GM20431 (cell line): ENCODE measurements around the gene GAGE13.
"Not testable (repeated sequence)": the region's sequence is repeated elsewhere in the genome, so short reads cannot be mapped to it uniquely, and the experiment has no call there.

ENCODE experiments used
- in situ Hi-C: fragments of 300-500 bp; cut with MseI, MboI; formaldehyde crosslinking; loops from one replicate; pipeline ENCODE4 v1.15.0; 2020; ENCODE audit warnings: low sequenced_read_pairs; ENCODE audit not compliant: unreplicated experiment

Gene GAGE13, protein sequence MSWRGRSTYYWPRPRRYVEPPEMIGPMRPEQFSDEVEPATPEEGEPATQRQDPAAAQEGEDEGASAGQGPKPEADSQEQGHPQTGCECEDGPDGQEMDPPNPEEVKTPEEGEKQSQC

DNA sequence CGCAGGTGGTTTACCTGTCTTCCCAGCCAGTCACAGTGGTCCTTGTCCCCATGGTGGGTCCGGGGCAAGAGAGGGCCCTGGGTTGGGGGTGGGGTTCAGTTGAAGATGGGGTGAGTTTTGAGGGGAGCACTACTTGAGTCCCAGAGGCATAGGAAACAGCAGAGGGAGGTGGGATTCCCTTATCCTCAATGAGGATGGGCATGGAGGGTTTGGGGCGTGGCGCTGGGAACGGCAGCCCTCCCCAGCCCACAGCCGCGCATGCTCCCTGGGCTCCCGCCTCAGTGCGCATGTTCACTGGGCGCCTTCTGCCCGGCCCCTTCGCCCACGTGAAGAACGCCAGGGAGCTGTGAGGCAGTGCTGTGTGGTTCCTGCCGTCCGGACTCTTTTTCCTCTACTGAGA, at the start of gene GAGE13:
Gene GAGE13 (plus strand): TSS at position 301 of the 400 bp plus-strand sequence. CDS start 1,156 bp downstream, outside the sequence.
- in situ Hi-C loops = not testable (repeated sequence)

DNA sequence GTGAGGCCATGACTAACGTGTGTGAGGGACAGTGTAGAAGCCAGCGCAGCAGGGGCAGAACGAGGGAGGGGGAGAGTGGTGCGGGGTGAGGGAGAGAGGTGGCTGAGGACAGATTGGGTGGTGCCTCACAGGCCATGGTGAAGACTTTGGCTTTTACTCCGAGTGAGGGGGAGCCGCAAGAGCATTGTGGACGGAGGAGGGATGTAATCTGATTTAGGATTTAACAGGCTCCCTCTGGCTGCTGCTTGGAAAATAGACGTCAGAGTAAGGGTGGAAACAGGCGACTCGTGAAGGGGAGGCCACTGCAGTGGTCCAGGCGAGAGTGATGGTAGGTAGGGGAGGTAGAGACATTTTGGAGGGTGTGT, 48.8 kb upstream of the GAGE13 start:
- in situ Hi-C loops = no loop called here

DNA sequence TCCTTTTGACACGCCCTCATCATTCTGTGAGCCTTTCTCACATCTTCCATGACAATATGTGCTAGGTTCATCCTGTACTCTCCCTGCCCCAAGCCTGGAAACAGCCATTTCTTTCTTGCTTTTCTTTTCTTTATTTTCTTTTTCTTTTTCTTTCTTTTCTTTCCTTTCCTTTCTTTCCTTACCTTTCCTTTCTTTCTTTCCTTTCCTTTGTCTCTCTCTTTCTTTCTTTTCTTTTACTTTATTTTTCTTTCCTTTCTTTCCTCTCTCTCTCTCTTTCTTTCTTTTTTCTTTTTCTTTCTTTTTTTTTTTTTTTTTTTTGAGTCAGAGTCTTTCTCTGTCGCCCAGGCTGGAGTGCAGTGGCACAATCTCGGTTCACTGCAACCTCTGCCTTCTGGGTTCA, 47.2 kb upstream of the GAGE13 start:
- in situ Hi-C loops = no loop called here

DNA sequence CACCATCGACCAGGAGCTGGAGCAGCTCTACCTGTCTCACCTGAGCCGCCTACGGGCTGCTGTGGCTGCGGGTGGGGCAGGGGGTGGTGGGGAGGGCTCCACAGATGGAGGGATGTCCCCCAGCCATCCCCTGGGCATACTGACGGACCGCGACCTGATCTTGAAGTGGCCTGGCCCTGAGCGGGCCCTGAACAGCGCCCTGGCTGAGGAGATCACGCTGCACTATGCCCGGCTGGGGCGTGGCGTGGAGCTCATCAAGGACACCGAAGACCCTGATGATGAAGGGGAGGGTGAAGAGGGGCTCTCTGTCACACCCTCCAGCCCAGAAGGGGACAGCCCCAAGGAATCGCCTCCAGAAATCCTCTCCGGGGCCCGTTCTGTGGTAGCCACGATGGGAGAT, 45.2 kb upstream of the GAGE13 start:
- in situ Hi-C loops = no loop called here

DNA sequence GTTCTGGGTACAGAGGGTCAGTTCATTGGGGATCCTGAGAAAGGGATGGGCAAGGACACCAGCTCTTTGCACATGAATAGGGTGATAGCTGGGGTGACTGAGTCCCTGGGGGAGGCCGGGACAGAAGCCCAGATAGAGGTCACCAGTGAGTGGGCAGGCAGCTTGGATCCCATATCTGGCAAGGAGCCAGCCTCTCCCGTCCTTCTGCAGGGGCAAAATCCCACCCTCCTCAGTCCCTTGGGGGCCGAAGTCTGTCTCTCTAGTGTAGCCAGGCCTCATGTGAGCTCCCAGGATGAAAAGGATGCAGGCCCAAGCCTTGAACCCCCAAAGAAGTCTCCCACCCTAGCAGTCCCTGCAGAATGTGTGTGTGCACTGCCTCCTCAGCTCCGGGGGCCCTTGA, 44.8 kb upstream of the GAGE13 start:
- in situ Hi-C loops = no loop called here

DNA sequence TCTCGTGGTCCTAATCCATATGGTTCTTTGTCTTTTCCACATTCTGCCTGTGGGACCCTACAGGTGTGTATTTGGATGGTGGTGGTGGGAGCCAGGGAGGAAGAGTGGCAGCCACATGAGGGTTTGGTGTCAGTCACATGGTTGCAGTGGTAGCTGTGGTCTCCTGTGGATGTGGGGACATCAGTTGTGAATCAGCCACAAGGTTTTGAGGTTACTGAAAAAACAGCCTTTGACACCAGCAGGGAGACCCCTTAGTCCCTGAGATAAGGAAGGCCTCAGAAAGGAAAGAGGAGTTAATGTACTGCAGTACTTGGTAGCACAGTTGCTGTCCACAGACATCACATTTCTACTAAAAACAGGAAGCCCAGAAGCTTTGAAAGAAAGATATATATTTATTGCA, 43.7 kb upstream of the GAGE13 start:
- in situ Hi-C loops = no loop called here

DNA sequence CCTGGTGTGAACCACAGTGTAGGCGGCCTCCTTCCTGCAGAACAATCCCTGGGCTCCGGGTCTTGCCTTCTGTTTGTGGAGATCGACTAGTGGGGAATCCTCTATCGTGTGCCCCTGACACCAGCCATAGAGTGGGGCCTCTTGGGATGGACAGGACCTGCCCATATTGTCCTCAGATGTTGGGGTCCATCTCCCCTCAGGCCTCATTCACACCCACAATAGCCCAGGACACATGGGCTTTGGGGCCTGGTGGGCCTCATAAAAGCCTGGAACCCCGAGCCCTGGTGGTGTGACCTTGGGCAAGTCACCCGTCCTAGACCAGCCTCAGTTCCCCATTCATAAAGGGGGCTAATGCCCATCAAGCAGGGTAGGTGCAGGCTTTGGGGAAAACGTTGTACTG, 41.2 kb upstream of the GAGE13 start:
- in situ Hi-C loops = no loop called here

DNA sequence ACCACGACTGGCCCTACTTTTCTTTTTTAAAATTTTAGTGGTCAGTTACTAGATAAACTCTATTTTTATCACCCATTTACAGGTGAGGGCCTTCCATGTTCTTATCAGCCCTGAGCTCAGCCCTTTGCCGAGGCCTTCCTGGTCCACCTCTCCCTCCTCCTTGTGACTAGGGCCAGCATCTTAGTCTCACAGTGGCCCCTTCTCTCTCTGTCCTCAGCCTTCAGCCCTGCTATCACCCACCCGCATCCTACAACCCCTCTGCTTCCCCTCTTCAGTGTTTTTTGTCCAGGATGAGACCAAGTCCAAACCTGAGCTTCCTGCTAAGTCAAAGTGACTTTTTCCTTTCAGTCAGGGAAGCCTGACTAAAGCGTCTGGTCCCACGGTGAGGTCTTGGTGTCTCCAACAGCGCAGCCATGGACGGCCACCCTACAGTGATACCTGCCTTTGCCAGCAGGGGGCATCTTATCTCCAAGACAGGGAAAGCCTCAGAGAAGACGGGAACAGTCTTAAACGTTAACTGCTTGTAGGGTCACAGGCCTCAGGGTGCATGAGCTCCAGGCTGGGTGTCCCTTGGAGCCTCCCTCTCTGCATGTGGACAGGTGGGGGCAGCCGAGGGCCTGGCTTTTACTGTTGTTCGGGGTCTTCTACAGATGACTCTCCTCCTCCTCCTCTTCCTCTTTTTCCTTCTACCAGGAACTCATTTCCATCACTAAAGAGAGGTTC, 39.6 kb upstream of the GAGE13 start:
- in situ Hi-C loops = no loop called here

DNA sequence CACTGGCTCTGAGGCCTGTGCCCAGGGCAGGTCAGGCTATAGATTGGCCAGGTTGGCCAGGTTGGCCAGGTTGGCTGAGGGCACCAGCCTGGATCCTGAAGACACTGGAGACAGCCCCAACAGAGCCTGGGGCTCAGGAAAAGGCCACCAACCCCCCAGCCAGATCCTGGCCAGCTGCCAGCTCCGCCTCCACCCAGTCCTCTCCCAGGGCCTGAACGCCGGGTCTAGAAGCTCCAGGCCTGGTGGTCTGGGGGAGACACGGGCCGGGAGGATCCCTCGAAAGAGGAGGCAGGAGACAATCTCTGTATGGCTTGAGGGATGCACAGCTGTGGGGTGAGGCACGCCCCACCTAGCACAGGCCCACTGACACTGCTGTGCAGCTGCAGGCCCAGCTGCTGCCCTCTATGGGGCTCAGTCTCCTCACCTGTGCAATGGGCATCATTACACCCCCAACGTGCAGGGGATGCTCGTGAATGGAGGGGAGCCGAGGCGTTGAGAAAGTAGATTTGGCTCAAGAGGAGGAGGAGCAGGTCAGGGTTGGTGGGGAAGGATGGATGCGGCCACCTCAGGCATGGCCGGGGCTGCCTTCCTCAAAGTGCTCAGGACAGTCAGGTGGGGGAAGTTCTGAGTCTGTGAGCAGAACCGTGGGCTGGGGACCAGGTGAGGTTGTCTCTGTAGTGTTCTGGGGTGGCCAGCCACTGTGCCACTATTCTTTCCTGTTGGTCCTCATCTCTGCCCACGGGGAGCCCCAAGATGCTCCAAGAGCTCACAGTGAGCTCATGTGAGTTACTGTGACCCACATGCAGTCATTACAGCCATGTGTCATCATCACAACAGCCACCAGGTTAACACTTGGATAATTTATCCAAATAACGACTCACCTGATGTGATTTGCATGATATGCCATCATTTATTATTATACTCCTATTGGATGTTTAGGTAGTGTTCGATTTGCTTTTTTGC, 38.7 kb upstream of the GAGE13 start:
- in situ Hi-C loops = no loop called here

DNA sequence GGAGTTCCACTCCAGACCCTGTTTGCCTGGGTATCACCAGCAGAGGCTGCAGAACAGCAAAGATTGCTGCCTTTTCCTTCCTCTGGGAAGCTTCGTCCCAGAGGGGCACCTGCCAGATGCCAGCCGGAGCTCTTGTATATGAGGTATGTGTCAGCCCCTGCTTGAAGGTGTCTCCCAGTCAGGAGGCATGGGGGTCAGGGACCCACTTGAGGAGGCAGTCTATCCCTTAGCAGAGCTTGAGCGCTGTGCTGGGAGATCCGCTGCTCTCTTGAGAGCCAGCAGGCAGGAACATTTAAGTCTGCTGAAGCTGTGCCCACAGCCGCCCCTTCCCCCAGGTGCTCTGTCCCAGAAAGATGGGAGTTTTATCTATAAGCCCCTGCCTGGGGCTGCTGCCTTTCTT, 32.1 kb upstream of the GAGE13 start:
- in situ Hi-C loops = not testable (repeated sequence)

DNA sequence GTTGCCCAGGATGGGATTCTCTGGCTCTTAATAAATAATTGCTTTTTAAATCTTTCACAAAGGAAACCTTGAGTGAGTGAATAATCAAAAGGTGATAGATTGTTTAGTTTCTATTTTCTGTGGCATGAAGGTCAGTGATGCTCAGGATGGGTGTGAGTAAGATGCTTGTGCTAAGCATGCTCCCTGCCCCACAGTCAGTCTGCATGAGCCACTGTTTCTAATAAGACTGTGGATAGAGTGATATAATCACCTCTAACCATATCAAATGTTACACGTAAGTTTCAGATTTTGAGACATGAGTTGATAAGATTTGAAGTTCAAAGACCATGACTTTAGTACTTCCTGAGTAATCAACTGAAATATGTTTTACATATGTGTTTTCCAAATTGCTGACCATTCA, 30.7 kb upstream of the GAGE13 start:
- in situ Hi-C loops = no loop called here

DNA sequence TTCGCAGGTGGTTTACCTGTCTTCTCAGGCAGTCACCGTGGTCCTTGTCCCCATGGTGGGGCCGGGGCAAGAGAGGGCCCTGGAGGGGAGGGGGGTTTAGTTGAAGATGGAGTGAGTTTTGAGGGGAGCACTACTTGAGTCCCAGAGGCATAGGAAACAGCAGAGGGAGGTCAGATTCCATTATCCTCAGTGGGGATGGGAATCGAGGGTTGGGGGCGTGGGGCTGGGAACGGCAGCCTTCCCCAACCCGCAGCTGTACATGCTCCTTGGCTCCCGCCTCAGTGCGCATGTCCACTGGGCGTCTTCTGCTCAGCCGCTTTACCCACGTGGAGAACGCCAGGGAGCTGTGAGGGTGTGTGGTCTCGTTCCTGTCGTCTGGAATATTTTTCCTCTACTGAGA, 28.0 kb upstream of the GAGE13 start, which contains the start of gene GAGE10:
Gene GAGE10 (plus strand): TSS at position 301 of the 400 bp plus-strand sequence. CDS start 1,214 bp downstream, outside the sequence.
- in situ Hi-C loops = no loop called here

DNA sequence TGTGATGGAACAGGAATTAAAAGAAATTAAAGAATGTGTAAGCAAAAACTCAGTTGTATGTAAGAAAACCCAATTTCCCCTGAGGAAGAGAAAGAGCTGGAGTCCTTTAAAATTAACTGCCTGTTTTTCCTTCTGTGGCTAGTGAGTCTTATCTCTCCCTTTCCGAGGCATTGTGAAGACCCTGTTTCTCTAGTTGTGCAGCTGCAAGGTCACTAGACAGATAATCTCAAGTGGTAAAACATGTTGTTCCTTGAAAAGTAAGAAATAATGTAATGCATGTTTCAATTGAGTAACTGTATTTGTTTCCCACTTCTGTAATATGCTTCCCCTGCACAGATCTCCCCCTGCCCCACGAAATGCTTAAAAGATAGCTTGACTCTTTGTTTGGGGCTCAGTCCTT, 23.6 kb upstream of the GAGE13 start:
- in situ Hi-C loops = not testable (repeated sequence)

DNA sequence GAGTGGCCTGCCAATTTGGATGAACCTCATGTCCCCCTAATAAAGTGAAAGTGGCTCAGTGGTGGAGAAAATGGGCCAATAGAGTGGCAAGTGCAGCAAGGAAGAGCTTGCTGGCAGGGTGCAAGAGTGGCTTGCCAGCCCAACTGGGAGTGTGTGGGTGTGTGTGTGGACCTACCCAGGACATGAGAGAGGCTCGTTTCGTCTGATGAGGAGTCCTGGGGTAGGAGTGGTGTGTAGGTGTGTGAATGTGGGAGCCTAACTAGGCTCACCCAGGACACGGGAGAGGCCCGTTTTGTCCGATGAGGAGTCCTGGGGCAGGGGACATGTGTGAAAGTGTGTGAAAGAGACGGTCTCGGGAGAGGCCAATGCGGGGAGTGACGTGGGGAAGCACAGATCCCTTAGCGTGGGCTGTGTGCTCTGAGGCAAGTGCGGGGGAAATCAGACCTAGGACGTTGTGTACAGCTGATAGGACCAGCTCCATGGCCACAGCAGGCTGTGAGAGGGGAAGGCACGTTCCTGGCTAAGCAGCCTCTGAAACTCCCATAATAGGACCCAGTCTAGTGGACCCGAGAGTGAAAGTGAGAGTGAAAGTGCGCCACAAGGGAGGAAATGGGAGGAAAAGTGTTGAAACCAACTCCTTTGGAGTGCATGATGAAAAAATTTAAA, 22.6 kb upstream of the GAGE13 start:
- in situ Hi-C loops = no loop called here

DNA sequence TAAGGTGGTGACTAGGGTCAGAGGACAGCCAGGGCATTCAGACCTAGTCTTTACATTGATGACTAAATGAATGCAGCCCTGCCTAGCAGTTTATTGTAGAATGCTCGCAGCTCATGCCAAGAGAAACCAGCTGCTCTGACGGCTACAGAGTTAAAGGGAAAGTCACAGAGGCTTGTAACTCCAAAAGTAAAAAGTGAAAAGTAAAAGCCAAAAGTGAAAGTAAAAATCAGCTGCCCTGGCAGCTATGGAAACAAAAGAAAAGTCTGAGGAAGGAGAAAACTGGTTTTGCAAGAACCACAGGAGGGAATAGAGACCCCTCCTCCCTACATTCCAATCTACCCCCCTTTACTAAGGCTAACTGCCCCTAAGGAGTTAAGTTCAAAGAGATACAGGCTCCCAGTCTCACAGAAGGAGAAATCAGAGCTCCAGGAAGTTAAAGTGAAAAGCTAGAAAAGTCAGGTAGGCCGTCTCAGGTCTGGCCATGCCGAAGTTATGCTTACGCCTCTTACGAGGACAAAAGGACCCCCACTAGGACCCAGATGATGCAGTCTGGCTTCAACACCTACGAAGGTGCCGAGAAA, 21.9 kb upstream of the GAGE13 start:
- in situ Hi-C loops = no loop called here

DNA sequence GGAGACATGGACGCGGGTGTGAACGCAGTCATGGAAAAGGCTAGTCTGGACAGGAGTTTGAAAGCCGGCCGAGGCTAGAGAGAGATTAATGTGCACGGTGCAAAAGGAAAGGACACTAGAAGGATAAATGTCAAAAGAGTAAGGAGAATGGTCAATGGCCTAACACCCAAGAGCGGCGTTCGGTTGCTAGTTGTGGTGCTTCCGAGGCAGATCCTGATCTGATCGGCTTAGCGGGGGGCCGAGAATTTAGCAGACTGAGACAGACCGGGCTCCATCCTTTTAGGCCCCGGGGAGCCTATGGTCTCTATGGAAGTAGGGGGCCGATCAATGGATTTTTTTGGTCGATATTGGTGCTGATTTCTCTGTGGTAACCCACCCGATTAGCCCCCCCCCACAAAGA, 21.0 kb upstream of the GAGE13 start:
- in situ Hi-C loops = no loop called here

DNA sequence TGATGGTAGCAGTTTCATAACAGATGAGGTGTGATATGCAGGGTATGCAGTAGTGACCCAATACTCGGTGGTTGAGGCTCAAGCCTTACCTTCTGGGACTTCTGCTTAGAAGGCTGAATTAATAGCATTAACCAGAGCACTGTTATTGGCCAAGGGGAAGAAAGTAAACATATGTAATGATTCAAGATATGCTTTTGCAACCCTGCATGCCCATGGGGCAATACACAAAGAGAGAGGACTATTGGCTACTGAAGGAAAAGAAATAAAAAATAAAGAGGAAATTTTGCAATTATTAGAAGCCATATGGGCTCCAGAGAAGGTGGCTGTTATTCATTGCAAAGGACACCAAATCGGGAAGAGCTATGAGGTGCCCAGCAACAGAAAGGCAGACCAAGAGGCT, 19.2 kb upstream of the GAGE13 start:
- in situ Hi-C loops = no loop called here

DNA sequence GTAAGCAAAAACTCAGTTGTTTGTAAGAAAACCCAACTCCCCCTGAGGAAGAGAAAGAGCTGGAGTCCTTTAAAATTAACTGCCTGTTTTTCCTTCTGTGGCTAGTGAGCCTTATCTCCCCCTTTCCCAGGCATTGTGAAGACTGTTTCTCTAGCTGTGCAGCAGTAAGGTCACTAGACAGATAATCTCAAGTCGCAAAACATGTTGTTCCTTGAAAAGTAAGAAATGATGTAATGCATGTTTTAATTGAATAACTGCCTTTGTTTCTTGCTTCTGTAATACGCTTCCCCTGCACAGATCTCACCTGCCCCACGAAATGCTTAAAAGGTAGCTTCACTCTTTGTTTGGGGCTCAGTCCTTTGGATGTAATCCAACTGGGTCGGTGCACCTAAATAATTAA, 15.3 kb upstream of the GAGE13 start:
- in situ Hi-C loops = no loop called here

DNA sequence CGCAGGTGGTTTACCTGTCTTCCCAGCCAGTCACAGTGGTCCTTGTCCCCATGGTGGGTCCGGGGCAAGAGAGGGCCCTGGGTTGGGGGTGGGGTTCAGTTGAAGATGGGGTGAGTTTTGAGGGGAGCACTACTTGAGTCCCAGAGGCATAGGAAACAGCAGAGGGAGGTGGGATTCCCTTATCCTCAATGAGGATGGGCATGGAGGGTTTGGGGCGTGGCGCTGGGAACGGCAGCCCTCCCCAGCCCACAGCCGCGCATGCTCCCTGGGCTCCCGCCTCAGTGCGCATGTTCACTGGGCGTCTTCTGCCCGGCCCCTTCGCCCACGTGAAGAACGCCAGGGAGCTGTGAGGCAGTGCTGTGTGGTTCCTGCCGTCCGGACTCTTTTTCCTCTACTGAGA, 9.6 kb upstream of the GAGE13 start, which contains the start of gene GAGE12J:
Gene GAGE12J (plus strand): TSS at position 301 of the 400 bp plus-strand sequence. CDS start 1,157 bp downstream, outside the sequence.
- in situ Hi-C loops = not testable (repeated sequence)

DNA sequence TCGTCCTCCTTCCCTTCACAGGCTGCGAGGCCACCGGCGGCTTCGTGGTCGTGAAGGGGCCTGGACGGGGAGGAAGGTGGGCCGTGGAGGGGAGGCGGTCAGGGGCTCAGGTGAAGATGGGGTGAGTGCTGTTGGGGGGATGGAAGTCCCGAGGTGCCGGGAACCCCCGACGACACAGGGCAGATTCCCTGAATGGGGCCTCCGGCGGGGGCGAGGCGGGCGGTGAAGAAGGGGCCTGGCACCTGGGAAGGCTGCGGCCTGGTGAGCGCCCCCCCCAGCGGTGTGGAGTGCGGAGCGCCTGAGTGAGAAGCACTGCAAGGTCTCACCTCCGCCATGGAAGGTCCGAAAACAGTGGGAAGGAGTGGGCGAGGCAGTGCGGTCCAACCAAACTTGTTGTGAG, 9.1 kb upstream of the GAGE13 start:
- in situ Hi-C loops = not testable (repeated sequence)
